ENCODE measurements around the gene GRAMD2A.

DNA sequence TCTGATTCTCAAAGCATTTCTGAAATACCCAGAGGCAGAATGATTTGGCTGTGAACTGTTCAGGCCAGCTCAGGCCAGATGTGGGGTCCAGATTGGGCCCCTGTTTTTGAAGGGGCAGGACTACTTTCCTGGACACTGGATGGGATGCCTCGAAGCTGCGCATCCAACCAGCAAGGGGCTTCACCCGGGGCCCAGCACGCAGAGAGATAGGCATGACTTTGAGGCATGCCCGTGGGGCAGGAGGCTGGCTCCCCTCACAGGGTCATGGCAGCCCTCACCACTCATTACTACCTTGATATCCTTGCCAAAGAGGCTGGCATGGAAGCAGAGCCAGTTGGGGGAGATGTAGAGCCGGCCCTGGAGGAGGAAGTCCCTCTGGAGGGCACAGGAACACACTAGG lies 30.1 kb downstream of the GRAMD2A start:
- TF ChIP-seq CTCF (IDR thresholded peaks at IDR 0.05; ENCODE audit: low read length), result no peak
- no peak for TF ChIP-seq EZH2 (IDR thresholded peaks at IDR 0.05; ENCODE audit: borderline replicate concordance, low read length)
